H9 (cell line): ENCODE data around the gene CACNA2D3. TPM values are rescaled to one million over a fixed set of nuclear protein-coding genes. Genes with fewer than 3 reads are reported as not detected.

Source experiments
- DNase-seq: peaks from one replicate; pipeline ENCODE4 v3.0.0-alpha.2; 2017
- H2AFZ ChIP-seq: one replicate; pipeline ENCODE4 v1.6.1; 2013; ENCODE audit warnings: mild to moderate bottlenecking, low read length, control low read depth, moderate library complexity
- H2AK5ac ChIP-seq: 2 replicates; pipeline ENCODE4 v1.6.1; 2013; ENCODE audit warnings: low read length, control low read depth, mixed read lengths; ENCODE audit not compliant: insufficient read length
- H2BK120ac ChIP-seq: one replicate; pipeline ENCODE4 v1.6.1; 2013; ENCODE audit warnings: low read depth, mild to moderate bottlenecking, low read length, control low read depth, inconsistent platforms; ENCODE audit not compliant: poor library complexity, severe bottlenecking
- H2BK12ac ChIP-seq: 2 replicates; pipeline ENCODE4 v1.6.1; 2013; ENCODE audit warnings: low read length, control low read depth, mixed read lengths, low read depth; ENCODE audit not compliant: insufficient read length
- H2BK15ac ChIP-seq: 2 replicates; pipeline ENCODE4 v1.6.1; 2013; ENCODE audit warnings: low read depth, low read length, control low read depth
- H2BK20ac ChIP-seq: one replicate; pipeline ENCODE4 v1.6.1; 2013; ENCODE audit warnings: low read depth, mild to moderate bottlenecking, low read length, control low read depth, inconsistent platforms; ENCODE audit not compliant: poor library complexity, severe bottlenecking
- H2BK5ac ChIP-seq: 2 replicates; pipeline ENCODE4 v1.6.1; 2013; ENCODE audit warnings: low read length, control low read depth, mixed read lengths; ENCODE audit not compliant: insufficient read length
- H3K14ac ChIP-seq: 2 replicates; pipeline ENCODE4 v1.6.1; 2013; ENCODE audit warnings: low read length, control low read depth; ENCODE audit not compliant: insufficient read depth
- H3K18ac ChIP-seq: 2 replicates; pipeline ENCODE4 v1.6.1; 2013; ENCODE audit warnings: low read depth, mild to moderate bottlenecking, mixed read lengths, low read length, control low read depth; ENCODE audit not compliant: insufficient read length
- H3K23ac ChIP-seq: 2 replicates; pipeline ENCODE4 v1.6.1; 2013; ENCODE audit warnings: low read length, control low read depth, mixed read lengths, low read depth; ENCODE audit not compliant: insufficient read length
- H3K23me2 ChIP-seq: 2 replicates; pipeline ENCODE4 v1.6.1; 2013; ENCODE audit warnings: low read depth, mild to moderate bottlenecking, mixed read lengths, low read length, control low read depth; ENCODE audit not compliant: insufficient read length, poor library complexity, severe bottlenecking
- H3K27ac ChIP-seq: 2 replicates; pipeline ENCODE4 v1.5.1; 2013; ENCODE audit warnings: low read length, control low read depth, mixed read lengths, low read depth; ENCODE audit not compliant: insufficient read length
- H3K27me3 ChIP-seq: 2 replicates; pipeline ENCODE4 v1.6.1; 2013; ENCODE audit warnings: low read length, control low read depth, inconsistent platforms; ENCODE audit not compliant: insufficient read depth
- H3K4ac ChIP-seq: 2 replicates; pipeline ENCODE4 v1.6.1; 2013; ENCODE audit warnings: low read depth, mild to moderate bottlenecking, control low read depth, inconsistent platforms, low read length, moderate library complexity
- H3K4me1 ChIP-seq: 2 replicates; pipeline ENCODE4 v1.6.1; 2013; ENCODE audit warnings: low read length, control low read depth, inconsistent platforms; ENCODE audit not compliant: insufficient read depth
- H3K4me2 ChIP-seq: 2 replicates; pipeline ENCODE4 v1.6.1; 2013; ENCODE audit warnings: low read length, control low read depth, mixed read lengths; ENCODE audit not compliant: insufficient read length, insufficient read depth
- H3K56ac ChIP-seq: 2 replicates; pipeline ENCODE4 v1.6.1; 2013; ENCODE audit warnings: low read depth, mild to moderate bottlenecking, mixed read lengths, low read length, control low read depth; ENCODE audit not compliant: insufficient read length
- H3K79me1 ChIP-seq: 2 replicates; pipeline ENCODE4 v1.6.1; 2013; ENCODE audit warnings: low read depth, mild to moderate bottlenecking, moderate library complexity, low read length, control low read depth, inconsistent platforms; ENCODE audit not compliant: insufficient read depth, poor library complexity, severe bottlenecking
- H3K79me2 ChIP-seq: 2 replicates; pipeline ENCODE4 v1.6.1; 2013; ENCODE audit warnings: low read length, control low read depth, inconsistent platforms; ENCODE audit not compliant: insufficient read depth
- H3K9ac ChIP-seq: 2 replicates; pipeline ENCODE4 v1.6.1; 2013; ENCODE audit warnings: low read length, control low read depth, mixed read lengths; ENCODE audit not compliant: insufficient read length; ENCODE audit errors: extremely low read depth
- H3K9me3 ChIP-seq: one replicate; pipeline ENCODE4 v1.6.1; 2013; ENCODE audit warnings: low read depth, low read length, inconsistent platforms; ENCODE audit not compliant: control insufficient read depth
- H3T11ph ChIP-seq: one replicate; pipeline ENCODE4 v1.6.1; 2013; ENCODE audit warnings: mild to moderate bottlenecking, low read length, control low read depth, inconsistent platforms
- H4K20me1 ChIP-seq: one replicate; pipeline ENCODE4 v1.6.1; 2013; ENCODE audit not compliant: control insufficient read depth, insufficient read length, insufficient read depth
- H4K5ac ChIP-seq: 2 replicates; pipeline ENCODE4 v1.6.1; 2013; ENCODE audit warnings: low read depth, mild to moderate bottlenecking, mixed read lengths, low read length, control low read depth; ENCODE audit not compliant: insufficient read length
- H4K8ac ChIP-seq: replicated peaks from 2 replicates; pipeline ENCODE4 v1.6.1; 2013; ENCODE audit warnings: low read length, control low read depth, mixed read lengths, low read depth; ENCODE audit not compliant: insufficient read length
- H4K91ac ChIP-seq: 2 replicates; pipeline ENCODE4 v1.6.1; 2013; ENCODE audit warnings: low read depth, mild to moderate bottlenecking, moderate library complexity, mixed read lengths, low read length, control low read depth; ENCODE audit not compliant: insufficient read length
- H3K27ac Mint-ChIP-seq, 3 experiments: 2 replicates in 2 of 3; 3 replicates in 1 of 3; pipeline ENCODE4 v1.8.0; 2020 to 2021; ENCODE audit warnings: mixed read lengths in 3 of 3, mild to moderate bottlenecking in 1 of 3, moderate library complexity in 1 of 3
- H3K27me3 Mint-ChIP-seq: 2 replicates; pipeline ENCODE4 v1.8.0; 2021; ENCODE audit warnings: low read depth, mild to moderate bottlenecking, moderate library complexity, mixed read lengths
- H3K36me3 Mint-ChIP-seq, 3 experiments: 2 replicates in 2 of 3; 3 replicates in 1 of 3; pipeline ENCODE4 v1.8.0; 2020 to 2021; ENCODE audit warnings: low read depth in 3 of 3, mixed read lengths in 3 of 3; ENCODE audit not compliant: insufficient read depth in 1 of 3
- H3K4me1 Mint-ChIP-seq, 2 experiments: 2 replicates each; pipeline ENCODE4 v1.8.0; 2020; ENCODE audit warnings: mixed read lengths in 2 of 2
- H3K4me3 Mint-ChIP-seq, 2 experiments: 2 replicates in 1 of 2; 3 replicates in 1 of 2; pipeline ENCODE4 v1.8.0; 2020 to 2021; ENCODE audit warnings: mild to moderate bottlenecking in 2 of 2, mixed read lengths in 2 of 2, moderate library complexity in 1 of 2
- H3K9me3 Mint-ChIP-seq, 2 experiments: 2 replicates in 1 of 2; 3 replicates in 1 of 2; pipeline ENCODE4 v1.8.0; 2020; ENCODE audit warnings: mild to moderate bottlenecking in 2 of 2, mixed read lengths in 2 of 2, moderate library complexity in 1 of 2
- CTCF ChIP-seq: fragments of 200-600 bp; sonication (generic); conservative IDR thresholded peaks from 3 replicates; pipeline ENCODE4 v1.8.0; 2021; ENCODE audit warnings: antibody characterized with exemption, mild to moderate bottlenecking
- WGBS: extraction: QIAGEN DNeasy Blood & Tissue Kit; methylation state at CpG from one replicate; pipeline ENCODE4 v1.1.7; 2013; ENCODE audit warnings: missing lambda C conversion rate, low lambda C conversion rate, mixed read lengths; ENCODE audit not compliant: insufficient read length; ENCODE audit errors: extremely low coverage; 5-methylcytosine and 5-hydroxymethylcytosine counted together
- total RNA-seq: library from RNA; stranded (reverse); gene quantifications from 2 replicates; pipeline ENCODE4 v1.2.1, GENCODE V29; 2021

Gene CACNA2D3
- total RNA-seq, 1 experiment from 2014 or later, result 3.2 TPM

- Histone ChIP-seq H2BK120ac (no peak overlapping the region), H3K23me2 (no peaks in the 10 kb centered on the region), H2AFZ (no peak overlapping the region), H3K14ac (no peak overlapping the region), H3K4me1 (no peaks in the 10 kb centered on the region; the same call in 1 of the 2 replicates), H3K18ac (no peak overlapping the region), H4K5ac (no peak overlapping the region), H3K56ac (no peak overlapping the region), H3K79me2 (no peaks in the 10 kb centered on the region), H2AK5ac (no peak overlapping the region), H3K79me1 (no peaks in the 10 kb centered on the region), H4K20me1 (no peaks in the 10 kb centered on the region), H3K27me3 (no peaks in the 10 kb centered on the region), H3T11ph (no peak overlapping the region), H2BK15ac (no peak overlapping the region), H3K23ac (no peak overlapping the region), H2BK12ac (no peak overlapping the region), H3K9ac (no peak overlapping the region), H4K8ac (no peak overlapping the region), H4K91ac (no peak overlapping the region), H3K4me2 (no peak overlapping the region), H3K4ac (no peak overlapping the region), H3K27ac (no peak overlapping the region), H2BK5ac (no peak overlapping the region), H2BK20ac (no peak overlapping the region), H3K9me3 (no peaks in the 10 kb centered on the region)
- Mint-ChIP-seq H3K27me3 (no peaks in the 10 kb centered on the region), H3K9me3 (peaks cover 3 to 9% of the 10 kb centered on the region in 2 experiments; a peak in 3 of 5 replicates), H3K4me3 (no peak overlapping the region), H3K27ac (0 out of 7 replicates have a peak overlapping the region, but pooled peaks of 1 of the 3 experiments have one; percentile 51), H3K4me1 (peaks cover 24 to 26% of the 10 kb centered on the region in 2 experiments), H3K36me3 (peaks cover 0 to 10% (median 6%) of the 10 kb centered on the region in 3 experiments; a peak in 4 of 7 replicates)
- no peak for DNase-seq
- TF ChIP-seq CTCF, result no peak
- no CpG with 5 or more reads among the region's 4 CpGs for WGBS
These were observed 670.2 kb downstream of the CACNA2D3 start for GRCh38 chr3:54792584-54792983.
